ENCODE data around the gene API5.

Gene API5

GRCh38 chr11:43282607-43283440 lies 29.0 kb upstream of the API5 start:
- no peak for DNase-seq (ENCODE audit: low spot score)
- Histone ChIP-seq H3K4me3 (no peak overlapping the region), H3K27ac (no peak overlapping the region)
- TF ChIP-seq, protein P1, sequence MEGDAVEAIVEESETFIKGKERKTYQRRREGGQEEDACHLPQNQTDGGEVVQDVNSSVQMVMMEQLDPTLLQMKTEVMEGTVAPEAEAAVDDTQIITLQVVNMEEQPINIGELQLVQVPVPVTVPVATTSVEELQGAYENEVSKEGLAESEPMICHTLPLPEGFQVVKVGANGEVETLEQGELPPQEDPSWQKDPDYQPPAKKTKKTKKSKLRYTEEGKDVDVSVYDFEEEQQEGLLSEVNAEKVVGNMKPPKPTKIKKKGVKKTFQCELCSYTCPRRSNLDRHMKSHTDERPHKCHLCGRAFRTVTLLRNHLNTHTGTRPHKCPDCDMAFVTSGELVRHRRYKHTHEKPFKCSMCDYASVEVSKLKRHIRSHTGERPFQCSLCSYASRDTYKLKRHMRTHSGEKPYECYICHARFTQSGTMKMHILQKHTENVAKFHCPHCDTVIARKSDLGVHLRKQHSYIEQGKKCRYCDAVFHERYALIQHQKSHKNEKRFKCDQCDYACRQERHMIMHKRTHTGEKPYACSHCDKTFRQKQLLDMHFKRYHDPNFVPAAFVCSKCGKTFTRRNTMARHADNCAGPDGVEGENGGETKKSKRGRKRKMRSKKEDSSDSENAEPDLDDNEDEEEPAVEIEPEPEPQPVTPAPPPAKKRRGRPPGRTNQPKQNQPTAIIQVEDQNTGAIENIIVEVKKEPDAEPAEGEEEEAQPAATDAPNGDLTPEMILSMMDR (IDR thresholded peaks at IDR 0.05), result peak; percentile 77

GRCh38 chr11:43285826-43286225 lies 26.0 kb upstream of the API5 start:
- Histone ChIP-seq H3K4me3 (no peak overlapping the region), H3K27ac (no peak overlapping the region)
- TF ChIP-seq, protein P1 (IDR thresholded peaks at IDR 0.05), result no peak
- no peak for DNase-seq (ENCODE audit: low spot score)

DNA sequence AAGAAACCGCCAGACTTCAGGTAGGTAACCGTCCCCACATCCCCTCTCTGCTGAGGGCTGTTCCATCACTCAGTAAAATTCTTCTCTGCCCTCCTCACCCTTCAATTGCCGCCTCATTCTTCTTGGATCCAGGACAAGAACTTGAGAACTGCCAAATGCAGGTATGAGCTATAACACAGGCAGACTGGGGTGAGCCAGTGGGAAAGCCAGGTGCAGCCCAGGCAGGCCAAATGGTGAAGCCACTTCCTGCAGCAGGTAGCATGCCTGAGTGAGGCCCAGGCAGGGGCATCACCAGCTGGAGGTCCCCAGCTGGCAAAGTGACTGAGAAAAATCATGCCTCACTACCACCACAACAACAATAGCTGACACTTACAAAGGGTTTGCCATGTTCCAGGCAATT lies 22.4 kb upstream of the API5 start:
- TF ChIP-seq, protein P1 (IDR thresholded peaks at IDR 0.05), result no peak
- DNase-seq (ENCODE audit: low spot score), result no peak
- H3K4me3 ChIP-seq, result no peak overlapping the region
- H3K27ac ChIP-seq, result no peak overlapping the region

GRCh38 chr11:43298397-43298796 lies 13.4 kb upstream of the API5 start:
- no peak overlapping the region for H3K27ac ChIP-seq
- TF ChIP-seq, protein P1 (IDR thresholded peaks at IDR 0.05), result no peak
- H3K4me3 ChIP-seq, result no peak overlapping the region
- DNase-seq (ENCODE audit: low spot score), result no peak

DNA sequence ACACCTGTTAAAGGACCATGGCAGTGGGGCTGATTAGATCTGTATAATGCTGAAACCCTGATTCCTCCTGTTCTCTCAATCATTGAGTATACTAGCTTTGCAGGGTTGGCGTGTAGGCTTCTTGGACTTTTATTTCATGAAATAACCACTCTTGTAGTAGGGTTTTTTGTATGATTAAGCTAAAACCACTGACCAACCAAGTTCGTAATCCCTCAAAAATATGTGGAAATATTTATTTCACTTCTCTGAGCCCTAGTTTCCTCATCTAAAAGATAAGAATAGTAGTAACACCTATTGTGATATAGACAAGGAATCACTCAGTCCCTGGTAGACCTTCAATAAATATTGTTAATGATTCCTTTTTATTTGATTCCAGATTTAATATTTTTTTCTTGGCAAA lies 4.2 kb downstream of the API5 start:
- TF ChIP-seq, protein P1 (IDR thresholded peaks at IDR 0.05), result no peak
- no peak for DNase-seq (ENCODE audit: low spot score)
- H3K4me3 ChIP-seq, result no peak overlapping the region
- H3K27ac ChIP-seq, result no peak overlapping the region

DNA sequence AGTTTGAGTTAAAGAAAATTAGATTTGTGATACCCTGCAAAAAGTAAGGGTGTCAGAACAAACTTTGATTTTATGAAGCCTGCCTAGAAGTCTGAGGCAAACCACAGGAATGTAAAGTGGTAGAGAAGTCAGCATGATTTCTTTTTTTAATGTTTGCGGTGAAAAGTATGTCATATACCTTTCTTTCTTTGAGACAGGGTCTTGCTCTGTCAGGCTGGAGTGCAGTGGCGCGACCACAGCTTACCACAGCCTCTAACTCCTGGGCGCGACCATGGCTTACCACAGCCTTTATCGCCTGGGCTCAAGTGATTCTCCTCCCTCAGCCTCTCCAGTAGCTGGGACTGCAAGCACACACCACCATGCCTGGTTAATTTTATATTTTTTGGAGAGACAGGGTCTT lies 4.7 kb downstream of the API5 start:
- no peak for DNase-seq (ENCODE audit: low spot score)
- no peak overlapping the region for H3K4me3 ChIP-seq
- TF ChIP-seq, protein P1 (IDR thresholded peaks at IDR 0.05), result no peak

GRCh38 chr11:43327987-43328386 lies 16.2 kb downstream of the API5 start:
- no peak overlapping the region for H3K4me3 ChIP-seq
- no peak overlapping the region for H3K27ac ChIP-seq
- TF ChIP-seq, protein P1 (IDR thresholded peaks at IDR 0.05), result no peak
- no peak for DNase-seq (ENCODE audit: low spot score)

More for the DNA sequence above, 4.7 kb downstream of the API5 start:
- H3K27ac ChIP-seq, result no peak overlapping the region
